ENCODE results near the gene THOP1.
"Not testable (repeated sequence)": the region's sequence is repeated elsewhere in the genome, so short reads cannot be mapped to it uniquely, and the experiment has no call there.

The THOP1 gene

DNA sequence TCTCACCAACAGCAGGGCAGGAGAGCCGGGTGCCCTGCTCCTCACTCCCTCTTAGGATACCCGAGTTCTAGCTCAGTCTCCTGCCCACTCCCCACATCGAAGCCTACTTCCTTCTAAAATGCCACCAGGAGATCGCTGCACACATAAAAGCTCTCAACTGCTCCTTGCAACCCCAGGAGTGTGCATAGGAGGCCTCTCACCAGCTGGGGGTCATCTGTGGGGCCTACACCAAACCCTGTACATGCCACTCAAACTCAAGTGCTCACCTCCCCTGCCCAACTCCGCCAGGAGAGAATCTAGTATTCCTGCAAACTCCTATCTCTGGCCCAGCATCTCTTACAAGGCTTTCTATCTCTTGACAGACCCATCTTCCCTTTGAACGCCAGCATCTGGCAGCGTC is 5.0 kb upstream of the THOP1 start:
- in situ Hi-C loops (cut with MboI; ENCODE audit: low sequenced_read_pairs), result no loop called here

DNA sequence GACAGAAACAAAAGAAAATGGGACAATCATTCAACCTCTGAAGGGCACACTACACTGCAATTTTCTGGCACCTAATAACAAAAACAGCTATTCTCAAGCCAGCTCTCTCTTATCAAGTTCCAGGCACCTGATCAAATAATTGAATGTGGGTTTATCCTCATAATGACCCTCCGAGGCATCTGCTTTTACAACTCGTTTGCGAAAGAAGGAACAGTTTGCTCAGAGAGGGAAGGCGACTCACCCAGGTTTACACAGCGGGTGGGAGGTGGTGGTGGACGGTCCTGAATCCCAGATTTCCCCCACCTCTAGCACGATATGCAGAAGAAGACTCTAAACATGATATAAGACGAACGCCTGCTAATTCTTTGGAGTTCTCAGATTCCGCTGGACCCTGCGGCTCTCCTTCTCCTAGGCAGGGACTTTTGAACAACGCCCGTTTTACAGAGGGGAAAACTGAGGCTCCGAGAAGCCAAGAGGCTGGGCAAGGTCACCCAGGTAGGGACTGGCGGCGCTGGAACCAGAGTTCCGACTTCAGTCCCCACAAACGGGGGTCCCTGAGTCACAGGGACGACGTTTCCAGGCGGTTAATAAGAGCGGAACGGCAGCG is 2.9 kb upstream of the THOP1 start:
- in situ Hi-C loops (cut with MboI; ENCODE audit: low sequenced_read_pairs), result no loop called here

DNA sequence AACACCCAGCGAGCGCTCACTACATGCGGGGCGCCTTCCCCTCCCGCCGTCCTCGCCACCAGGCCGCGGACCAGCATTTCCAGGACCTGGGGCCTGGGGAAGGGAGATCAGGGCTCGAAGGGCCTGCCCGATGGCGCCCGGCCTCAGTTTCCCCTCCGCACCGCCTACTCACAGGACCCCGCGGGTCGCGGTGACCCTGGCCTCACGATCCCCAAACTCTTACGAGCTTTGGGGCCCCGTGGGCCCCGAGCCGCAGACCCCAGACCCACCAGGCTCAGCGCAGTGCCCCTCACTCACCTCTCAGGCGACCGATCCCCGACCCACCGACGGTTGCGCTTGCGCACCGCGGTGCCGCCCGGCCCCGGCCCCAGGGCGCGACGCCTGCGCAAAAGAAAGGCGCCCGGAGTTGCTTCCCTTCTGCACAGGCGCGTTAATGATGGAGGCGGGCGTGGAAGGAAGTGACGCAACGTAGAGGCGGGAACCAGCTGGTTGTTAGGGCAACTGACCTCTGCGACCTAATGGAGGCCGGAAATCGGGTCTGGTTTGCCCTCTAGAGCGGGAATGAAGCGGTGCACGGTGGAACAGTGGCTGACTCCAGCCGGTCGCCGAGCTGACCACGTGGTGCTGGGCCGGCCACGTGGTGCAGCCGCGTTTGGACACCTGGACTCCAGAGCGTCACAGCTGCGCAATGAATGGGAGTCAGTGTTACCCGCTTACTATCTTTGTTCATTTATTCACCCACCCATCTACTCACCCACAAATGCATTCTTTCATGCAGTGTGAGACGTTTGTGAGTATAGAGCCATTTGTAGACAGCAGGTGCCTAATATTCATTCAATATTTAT is 2.1 kb upstream of the THOP1 start, which contains the start of gene SGTA:
Gene SGTA (minus strand): TSS at position 338 of the 845 bp plus-strand sequence. CDS start 14,205 bp downstream, outside the sequence.
- in situ Hi-C loops (cut with MboI; ENCODE audit: low sequenced_read_pairs), result no loop called here

GRCh38 chr19:2783781-2784145 is 1.5 kb upstream of the THOP1 start:
- in situ Hi-C loops (cut with MboI; ENCODE audit: low sequenced_read_pairs), result no loop called here

- in situ Hi-C loops (cut with MboI; ENCODE audit: low sequenced_read_pairs), result no loop called here
Measured at GRCh38 chr19:2787115-2787514, 1.8 kb downstream of the THOP1 start.

GRCh38 chr19:2788237-2788636 is 2.9 kb downstream of the THOP1 start:
- in situ Hi-C loops (cut with MboI; ENCODE audit: low sequenced_read_pairs), result no loop called here

DNA sequence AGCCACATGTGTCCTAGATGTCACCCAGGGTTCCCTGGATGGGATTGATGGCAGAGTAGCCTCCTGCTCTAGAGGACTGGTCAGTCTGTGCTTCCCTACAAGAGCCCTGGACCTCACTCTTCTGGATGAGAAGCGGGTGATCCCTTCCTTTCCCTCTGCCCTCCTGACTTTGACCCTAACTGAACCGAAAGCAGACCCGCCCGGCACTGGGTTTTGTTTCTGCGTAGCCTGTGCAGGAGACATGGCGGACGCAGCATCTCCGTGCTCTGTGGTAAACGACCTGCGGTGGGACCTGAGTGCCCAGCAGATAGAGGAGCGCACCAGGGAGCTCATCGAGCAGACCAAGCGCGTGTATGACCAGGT is 4.9 kb downstream of the THOP1 start:
- in situ Hi-C loops (cut with MboI; ENCODE audit: low sequenced_read_pairs), result no loop called here

GRCh38 chr19:2790557-2791271 is 5.4 kb downstream of the THOP1 start:
- in situ Hi-C loops (cut with MboI; ENCODE audit: low sequenced_read_pairs), result no loop called here

GRCh38 chr19:2791440-2791839 is 6.1 kb downstream of the THOP1 start:
- in situ Hi-C loops (cut with MboI; ENCODE audit: low sequenced_read_pairs), result no loop called here

DNA sequence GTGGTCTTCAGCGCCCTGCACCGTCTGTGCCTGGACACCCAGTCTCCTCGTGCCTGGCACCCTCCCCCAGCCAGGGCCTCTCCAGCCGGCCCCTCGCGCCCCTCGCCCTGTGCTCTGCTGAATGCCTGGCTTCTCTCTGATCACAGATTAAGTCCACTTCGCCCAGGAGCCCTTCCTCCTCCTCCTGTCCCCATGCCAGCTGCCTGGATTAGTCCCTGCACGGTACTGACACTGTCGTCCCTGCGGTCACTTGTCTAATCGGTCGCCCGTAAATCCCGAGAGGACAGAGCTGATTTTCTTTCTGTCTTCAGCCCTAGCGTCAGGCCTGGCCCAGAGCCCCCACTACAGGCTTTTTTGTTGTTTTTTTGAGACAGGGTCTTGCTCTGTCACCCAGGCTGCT is 6.6 kb downstream of the THOP1 start:
- in situ Hi-C loops (cut with MboI; ENCODE audit: low sequenced_read_pairs), result no loop called here

- in situ Hi-C loops (cut with MboI; ENCODE audit: low sequenced_read_pairs), result not testable (repeated sequence)
Measured at GRCh38 chr19:2792666-2793065, 7.4 kb downstream of the THOP1 start.

DNA sequence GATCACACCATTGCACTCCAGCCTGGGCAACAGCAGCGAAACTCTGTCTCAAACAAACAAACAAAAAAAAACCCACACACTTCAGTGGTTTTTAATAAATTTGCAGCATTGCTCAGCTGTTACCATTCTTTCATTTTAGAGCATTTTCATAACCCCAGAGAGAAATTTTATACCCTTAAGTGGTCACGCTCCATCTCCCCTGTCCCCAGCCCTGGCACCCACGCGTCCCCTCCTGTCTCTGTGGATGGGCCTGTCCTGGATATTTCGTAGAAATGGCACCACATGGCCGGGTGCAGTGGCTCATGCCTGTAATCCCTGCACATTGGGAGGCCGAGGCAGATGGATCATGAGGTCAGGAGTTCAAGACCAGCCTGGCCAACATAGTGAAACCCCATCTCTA is 7.8 kb downstream of the THOP1 start:
- in situ Hi-C loops (cut with MboI; ENCODE audit: low sequenced_read_pairs), result no loop called here

GRCh38 chr19:2793577-2793976 is 8.3 kb downstream of the THOP1 start:
- in situ Hi-C loops (cut with MboI; ENCODE audit: low sequenced_read_pairs), result no loop called here

DNA sequence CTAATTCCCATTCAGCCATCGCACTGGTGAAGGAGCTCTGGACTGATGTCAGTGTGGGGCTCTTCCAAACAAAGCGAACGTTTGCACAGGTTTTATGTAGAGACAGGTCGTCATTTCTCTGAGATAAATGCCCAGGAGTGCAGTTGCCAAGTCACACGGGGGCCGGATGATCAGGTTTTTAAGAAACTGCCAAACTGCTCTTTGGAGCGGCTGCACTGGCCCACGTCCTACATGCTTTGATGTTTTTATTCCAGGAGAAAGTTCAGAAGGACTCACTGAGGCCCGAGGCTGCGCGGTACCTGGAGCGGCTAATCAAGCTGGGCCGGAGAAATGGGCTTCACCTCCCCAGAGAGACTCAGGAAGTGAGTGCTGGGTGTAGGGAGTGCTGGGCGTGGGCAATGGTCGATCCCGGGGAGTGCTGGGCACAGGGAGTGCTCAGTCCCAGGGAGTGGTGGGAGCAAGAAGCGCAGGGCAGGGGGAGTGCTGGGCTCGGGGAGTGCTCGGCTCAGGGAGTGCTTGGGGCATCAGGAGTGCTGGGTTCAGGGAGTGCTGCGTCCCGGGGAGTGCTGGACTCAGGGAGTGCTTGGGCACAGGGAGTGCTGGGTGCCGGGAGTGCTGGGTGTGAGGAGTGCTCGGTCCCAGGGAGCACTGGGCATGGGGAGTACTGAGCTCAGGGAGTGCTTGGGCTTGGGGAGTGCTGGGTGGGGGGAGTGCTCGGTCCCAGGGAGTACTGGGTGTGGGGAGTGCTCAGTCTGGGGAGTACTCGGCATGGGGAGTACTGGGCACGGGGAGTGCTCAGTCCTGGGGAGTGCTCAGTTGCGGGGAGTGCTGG is 10.7 kb downstream of the THOP1 start:
- in situ Hi-C loops (cut with MboI; ENCODE audit: low sequenced_read_pairs), result no loop called here

GRCh38 chr19:2796659-2797266 is 11.5 kb downstream of the THOP1 start:
- in situ Hi-C loops (cut with MboI; ENCODE audit: low sequenced_read_pairs), result no loop called here

DNA sequence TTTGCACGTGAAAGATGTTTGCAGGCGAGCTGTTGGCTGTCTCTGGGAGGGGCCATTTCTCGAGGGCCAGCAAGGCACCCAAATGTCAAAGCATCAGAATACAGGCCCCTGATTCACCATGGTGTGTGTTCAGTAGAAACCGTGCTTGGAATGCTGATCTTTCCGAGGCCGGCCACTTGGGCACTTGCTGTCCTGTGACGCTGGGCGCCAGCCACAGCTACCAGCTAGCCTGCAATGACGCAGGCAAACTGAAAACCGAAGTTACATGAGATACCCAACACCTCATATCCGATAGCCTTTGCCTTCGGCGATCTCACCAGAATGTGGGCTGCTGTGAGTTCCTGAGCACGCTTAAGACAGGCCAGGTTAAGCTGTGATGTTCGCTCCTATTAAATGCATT is 12.0 kb downstream of the THOP1 start:
- in situ Hi-C loops (cut with MboI; ENCODE audit: low sequenced_read_pairs), result no loop called here

- in situ Hi-C loops (cut with MboI; ENCODE audit: low sequenced_read_pairs), result no loop called here
Measured at GRCh38 chr19:2798158-2798685, 12.9 kb downstream of the THOP1 start.

DNA sequence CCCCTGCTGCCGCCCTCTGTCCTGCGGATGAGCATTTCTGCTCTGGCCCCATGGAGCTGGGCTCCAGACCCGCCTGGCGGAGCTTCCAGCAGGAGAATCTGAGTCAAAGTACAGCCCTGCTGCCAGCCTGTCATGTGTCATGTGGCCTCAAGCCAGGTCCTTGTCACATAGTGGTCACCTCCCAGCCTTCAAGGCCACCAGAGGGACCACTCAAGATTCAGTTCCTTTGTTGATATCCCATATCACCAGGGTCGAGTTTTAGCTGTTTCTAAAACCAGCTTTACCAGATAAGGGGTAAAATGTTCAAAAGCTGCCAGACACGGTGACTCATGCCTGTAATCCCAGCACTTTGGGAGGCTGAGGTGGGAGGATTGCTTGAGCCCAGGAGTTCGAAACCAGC is 13.4 kb downstream of the THOP1 start:
- in situ Hi-C loops (cut with MboI; ENCODE audit: low sequenced_read_pairs), result no loop called here

DNA sequence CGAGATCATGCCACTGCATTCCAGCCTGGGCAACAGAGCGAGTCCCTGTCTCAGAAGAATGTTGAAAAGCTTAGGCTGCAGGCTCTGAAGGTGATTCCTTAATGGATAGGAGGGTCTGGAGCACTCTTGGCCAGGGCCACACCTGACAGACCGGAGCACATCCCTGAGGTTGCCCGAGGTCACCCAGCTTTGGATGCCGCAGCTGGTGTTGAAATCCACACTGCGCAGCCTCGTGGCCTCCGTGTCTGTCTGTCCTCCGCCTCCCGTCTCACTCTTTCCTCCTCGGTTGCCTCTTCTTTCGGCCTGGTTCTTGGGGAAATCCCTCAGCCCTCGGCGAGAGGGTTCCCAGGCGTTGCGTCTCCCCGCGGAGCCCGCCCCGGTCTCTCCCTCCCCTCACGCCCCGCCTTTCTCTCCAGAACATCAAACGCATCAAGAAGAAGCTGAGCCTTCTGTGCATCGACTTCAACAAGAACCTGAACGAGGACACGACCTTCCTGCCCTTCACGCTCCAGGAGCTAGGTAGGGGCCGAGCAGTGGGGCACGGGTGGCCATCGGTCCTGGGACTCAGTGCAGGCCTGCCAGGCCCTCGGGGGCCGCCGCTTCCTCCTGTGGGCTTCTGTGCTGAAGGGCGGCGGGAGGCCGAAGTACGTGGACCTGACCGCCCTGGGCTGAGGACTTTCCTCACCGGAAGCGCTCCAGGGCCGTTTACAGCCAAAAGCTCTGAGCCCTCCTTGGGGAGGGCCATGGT is 14.1 kb downstream of the THOP1 start:
- in situ Hi-C loops (cut with MboI; ENCODE audit: low sequenced_read_pairs), result no loop called here

DNA sequence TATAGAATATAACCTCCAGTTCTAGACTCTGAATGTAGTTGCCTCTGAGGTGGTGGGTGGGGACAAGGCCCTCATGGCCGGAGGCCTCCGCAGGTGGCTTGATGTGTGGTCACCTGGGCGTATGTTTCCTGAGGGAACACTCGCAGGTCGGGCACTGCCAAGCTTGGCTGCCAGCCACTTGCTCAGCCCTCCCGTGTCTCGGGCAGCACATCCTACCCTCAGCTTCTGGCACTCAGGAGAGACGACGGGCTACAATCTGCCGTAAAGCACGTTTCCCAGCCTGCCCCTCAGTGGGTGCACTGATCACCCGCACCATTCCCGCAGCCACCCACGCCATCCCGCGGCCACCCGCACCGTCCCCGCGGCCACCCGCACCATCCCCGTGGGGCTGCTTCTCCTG is 15.2 kb downstream of the THOP1 start:
- in situ Hi-C loops (cut with MboI; ENCODE audit: low sequenced_read_pairs), result no loop called here

All from HL-60/S4 treated with phorbol 12-myristate 13-acetate at 8.2 ng/mL for 4 days and 3 days (cell line).